NCI-H524 (cell line): ENCODE data around the gene FIGN.

Source experiments
- DNase-seq, 2 experiments: peaks; one replicate each; lab custom pipeline; 2025; lab: John Stamatoyannopoulos, UW

Gene FIGN

DNA sequence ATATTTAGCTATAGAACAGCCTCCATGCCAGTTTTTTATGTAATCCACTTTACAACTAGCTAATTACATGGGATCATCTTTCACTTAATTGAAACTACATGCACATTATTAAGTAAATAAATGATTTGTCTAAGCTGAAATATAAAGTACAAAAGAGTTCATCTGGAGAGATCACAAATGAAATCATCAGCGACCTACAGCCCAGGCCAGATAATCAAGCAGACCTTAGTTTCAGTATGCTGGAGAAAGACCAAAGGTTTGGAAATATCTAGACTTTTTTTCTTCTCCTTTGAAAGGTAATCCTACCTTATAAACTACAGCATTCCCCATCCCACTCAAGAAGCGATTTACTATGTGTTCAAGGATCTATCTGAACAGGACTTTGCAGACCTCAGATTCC lies 26.5 kb downstream of the FIGN start:
- DNase-seq: no peak

- no peak for DNase-seq
Observed at GRCh38 chr2:163708265-163708664, 27.5 kb downstream of the FIGN start.

- no peak for DNase-seq
Observed at GRCh38 chr2:163703386-163703785, 32.4 kb downstream of the FIGN start.

GRCh38 chr2:163701399-163702195 lies 34.2 kb downstream of the FIGN start:
- no peak for DNase-seq

DNA sequence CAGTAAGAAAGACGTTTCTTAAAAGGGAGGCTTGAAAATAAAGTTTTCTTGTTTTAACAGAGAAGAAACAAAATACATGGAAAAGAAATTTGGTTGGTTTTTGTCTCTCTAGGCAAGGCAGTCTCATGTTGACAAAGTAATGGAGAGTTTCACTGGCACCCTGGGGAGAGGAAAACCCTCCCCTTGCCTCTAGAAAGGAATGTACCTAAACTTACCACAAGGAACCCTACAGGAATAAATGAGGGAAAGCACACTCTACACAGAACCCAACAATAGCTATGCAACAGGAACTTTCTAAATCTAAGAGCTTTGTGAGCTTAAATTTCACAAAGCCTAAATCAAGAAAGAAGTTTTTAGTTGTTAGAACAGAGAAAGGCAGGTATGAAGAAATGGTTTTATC lies 37.0 kb downstream of the FIGN start:
- DNase-seq: no peak

DNA sequence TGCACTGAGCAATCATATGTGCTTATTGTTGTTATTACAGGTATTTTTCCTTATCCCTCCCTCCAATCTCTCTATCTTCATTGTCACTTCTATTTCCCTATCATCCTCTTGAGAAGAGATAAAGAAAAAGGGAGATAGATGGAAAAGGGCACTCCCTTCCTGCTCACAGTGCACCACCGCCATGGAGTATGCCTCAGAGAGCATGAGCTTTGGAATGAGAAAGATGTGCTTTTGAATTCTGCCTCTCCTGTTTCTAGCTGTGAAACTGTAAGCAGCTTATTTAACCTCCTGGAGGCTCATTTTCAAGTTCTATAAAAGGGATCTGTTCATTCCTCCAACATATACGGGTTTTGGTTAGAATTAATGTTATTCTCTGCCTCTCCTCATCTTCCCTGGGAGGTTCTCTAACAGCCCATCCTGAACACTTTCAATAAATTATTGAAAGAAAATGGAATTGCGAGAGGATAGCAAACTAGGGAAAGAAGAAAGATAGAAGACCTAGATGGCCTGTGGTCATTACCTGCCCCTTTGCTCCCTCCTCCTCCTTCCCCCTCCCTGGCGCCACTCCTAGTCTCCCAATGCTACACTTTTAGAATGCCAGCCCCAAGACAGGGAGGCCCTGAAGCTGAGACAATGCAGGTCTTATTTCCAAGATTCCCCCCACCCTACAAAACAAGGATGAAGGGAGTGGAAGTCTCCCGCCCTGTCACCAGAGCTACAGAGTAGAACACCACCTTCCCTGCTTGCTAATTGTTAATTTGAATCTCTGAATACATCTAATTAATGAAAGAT lies 37.8 kb downstream of the FIGN start:
- DNase-seq: no peak

- DNase-seq: no peak
Observed at GRCh38 chr2:163697429-163697828, 38.4 kb downstream of the FIGN start.

DNA sequence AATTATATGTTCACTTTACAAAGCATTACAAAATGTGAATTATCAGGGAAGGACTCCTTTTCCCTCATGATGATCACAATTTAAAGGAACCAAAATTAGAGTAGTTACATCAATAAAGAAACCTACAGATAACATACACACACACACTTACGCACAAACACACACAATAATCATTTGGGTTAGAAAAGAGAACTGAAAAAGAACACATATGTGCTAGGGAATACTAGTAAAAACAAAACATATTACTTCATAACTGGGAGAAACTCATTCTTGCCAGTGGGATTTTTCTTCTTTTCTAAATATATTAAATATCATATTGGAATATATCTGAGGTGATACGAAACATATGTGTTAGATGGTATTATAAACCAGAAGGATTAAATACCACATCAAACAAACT lies 42.3 kb downstream of the FIGN start:
- DNase-seq: no peak

DNA sequence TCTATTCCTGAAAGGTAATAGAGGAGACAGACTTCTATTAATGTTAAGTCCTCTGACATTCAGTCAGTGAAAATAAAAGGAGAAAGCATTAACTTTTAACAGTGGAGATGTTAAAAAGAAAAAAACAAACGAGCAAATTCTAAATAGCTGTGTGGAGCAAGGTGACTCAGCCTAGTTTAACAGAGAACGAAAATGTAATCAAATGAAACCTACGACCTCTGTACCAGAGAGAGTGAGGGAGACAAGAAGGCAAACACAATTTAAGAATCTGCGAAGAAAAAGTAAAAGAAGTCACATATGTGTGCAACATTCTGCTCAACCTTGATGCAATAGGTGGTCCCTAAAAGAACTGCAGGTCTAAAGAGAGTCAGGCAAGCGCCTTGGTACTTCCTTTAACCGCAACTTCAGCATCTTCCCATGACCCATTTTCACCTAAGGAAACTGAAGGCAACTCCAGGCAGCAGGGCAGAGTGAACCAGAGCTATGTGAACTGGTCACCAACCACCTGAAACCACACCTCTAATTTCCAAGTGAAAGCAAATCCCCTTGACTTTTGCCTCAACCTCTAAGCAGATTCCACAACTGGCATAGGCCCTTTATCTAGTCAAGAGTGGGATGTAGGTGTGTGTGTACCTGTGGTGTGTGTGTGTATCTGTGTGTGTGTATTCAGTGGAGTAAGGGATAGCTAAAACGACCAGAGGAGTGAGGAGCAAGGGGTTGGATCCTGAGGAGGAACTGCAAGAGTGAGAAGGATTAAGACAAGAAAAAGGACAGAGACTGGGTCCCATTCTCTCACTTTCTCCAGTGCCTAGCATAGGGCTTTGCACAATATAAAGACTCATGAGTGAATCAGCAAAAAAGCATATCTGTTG lies 43.0 kb downstream of the FIGN start:
- DNase-seq: no peak

GRCh38 chr2:163692081-163692480 lies 43.7 kb downstream of the FIGN start:
- no peak for DNase-seq

- DNase-seq: no peak
Observed at GRCh38 chr2:163690896-163691295, 44.9 kb downstream of the FIGN start.

GRCh38 chr2:163687217-163687616 lies 48.6 kb downstream of the FIGN start:
- no peak for DNase-seq

DNA sequence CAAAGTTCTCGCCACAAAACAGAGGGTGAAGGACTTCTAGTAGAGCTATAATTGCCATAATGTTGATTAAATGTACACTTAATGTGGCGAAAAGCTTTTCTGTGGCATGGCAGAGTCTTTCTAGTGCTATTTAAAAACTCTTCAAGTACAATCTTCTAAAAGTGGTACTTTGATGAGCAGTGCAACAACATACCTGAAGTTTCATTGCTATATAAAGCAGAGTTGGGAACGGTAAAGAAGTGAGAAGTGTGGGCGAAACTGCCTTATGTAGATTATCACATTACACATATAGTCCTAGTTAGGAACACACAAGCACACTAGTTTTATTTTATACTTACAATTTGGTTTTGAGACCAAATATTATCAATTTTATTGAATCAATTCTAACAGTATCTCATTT lies 49.5 kb downstream of the FIGN start:
- no peak for DNase-seq

GRCh38 chr2:163682695-163683094 lies 53.1 kb downstream of the FIGN start:
- no peak for DNase-seq

DNA sequence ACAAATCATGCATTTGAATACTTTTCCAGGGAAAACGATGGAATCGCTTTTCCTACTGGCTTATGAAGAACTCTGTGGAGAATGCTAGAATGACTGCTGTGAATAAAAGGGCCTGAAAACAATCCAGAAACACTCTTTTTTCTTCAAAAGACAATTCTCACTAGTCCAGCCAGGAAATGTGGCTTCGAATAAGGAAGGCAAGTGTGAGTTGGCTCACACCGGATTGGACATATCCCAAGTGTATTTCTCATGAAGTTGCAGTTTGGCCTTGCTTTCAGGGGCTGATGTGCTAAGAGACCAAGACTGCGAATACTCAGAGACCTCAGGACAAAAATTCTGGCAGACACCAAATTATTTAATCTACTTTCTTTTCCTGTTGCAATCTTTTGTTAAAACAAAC lies 54.1 kb downstream of the FIGN start:
- DNase-seq: no peak

DNA sequence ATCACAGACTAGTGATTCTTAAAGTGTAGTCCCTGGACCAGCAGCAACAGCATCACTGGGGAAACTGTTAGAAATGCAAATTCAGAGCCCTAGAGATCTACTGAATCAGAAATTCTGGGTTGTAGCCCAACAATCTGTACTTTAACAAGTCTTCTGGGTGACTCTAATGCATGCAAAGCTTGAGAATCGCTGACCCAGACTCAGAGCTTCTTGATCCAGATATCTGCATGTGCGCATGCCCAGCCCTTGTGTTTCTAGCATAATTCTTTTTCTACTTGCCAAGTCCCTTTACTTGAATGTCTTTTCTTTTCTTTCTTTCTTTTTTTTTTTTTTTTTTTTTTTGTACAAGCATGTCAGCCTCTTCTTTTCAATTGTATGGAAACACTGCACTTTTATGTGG lies 60.4 kb downstream of the FIGN start:
- no peak for DNase-seq

DNA sequence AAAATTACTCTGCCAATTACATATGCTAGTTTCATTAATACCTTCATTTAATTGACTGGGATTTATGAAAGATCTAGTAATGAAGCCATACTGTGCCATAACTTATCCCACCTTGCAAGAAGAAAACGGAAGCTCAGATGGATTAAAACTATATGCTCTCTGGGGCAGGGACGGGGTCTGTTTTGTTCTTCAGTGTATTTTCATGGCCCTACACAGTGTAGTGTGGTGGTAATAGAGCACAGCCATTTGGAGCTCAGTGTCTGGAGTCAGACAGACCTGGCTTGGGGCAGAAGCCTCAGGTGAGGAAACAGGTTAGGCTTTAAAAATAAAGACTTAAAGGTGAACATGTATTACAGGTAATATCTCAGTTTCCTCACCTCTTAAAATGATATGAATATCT lies 62.3 kb downstream of the FIGN start:
- DNase-seq: no peak

- DNase-seq: no peak
Observed at GRCh38 chr2:163670929-163671328, 64.9 kb downstream of the FIGN start.

DNA sequence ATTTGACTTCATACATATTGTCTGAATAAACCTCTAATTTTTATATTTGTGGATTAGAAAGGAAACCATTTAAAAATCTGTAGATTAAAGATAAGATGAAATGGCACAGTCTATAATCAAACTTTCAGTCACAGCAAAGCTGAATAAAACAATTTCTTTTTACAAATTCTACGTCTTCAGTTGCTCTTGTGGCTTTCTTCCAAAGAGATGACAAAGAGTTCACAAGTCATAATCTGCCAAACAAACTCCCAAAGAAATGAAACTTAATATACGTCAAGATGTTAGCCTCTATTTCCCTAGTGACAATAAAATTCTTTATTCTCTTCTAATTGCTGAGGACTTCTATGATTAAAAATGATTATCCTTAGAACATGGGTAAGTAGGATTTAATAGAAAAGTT lies 66.3 kb downstream of the FIGN start:
- no peak for DNase-seq

DNA sequence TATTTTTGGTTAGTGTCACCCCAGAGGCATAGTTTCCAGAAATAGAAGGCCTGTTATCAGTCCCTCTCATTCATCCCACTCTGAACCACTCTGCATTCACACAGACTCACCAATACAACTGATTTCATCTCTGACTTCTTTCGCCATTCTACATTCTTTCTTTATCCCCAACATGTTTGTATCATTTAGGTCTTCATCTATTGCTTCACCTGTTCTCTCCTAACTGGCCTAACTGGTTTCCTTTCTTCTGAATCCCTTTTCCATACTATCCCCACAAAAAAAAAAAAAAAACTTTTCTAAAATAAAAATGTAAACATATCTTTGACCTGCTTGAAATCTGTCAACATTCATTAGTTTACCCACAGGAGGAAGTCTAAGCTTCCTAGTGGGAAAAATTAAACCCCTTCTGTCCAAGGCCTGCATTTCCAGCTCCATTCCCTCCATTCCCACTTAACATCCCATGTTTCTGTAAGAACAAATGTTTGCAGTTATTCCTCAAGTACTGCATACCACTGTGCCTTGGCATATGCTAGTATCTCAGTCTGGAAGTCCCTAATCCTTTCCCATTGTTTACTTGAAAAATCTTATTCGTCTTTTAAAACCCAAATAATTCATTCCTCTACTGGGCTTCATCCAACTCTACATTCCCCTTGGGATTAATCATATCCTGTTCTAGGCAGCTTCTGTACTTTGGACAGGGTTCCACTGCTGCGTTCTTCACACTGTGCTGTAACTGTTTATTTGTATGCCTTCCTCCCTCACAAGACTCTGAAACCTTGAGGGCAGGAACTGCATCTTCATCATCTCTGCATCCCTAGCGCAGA lies 68.5 kb downstream of the FIGN start:
- DNase-seq: no peak

GRCh38 chr2:163665817-163666216 lies 70.0 kb downstream of the FIGN start:
- no peak for DNase-seq

GRCh38 chr2:163665051-163665450 lies 70.8 kb downstream of the FIGN start:
- no peak for DNase-seq
